Measurements from ENCODE around the gene UGT1A8. TPM values are rescaled to one million over a fixed set of nuclear protein-coding genes. Genes with fewer than 3 reads are reported as not detected.

UGT1A8 gene
- total RNA-seq, 1 experiment from 2014 or later: 0.17 TPM

GRCh38 chr2:233768076-233768475, 150.6 kb downstream of the UGT1A8 start:
- H3K4me2 ChIP-seq: no peak overlapping the region
- no TSS peak for BruUV-seq (replicated peaks)
- no peak overlapping the region for H3K4me3 ChIP-seq
- H2AFZ ChIP-seq: no peak overlapping the region
- H3K9me3 ChIP-seq (ENCODE audit: insufficient read depth, low read depth): no peaks in the 10 kb centered on the region
- no peaks in the 10 kb centered on the region for H3K27me3 ChIP-seq (ENCODE audit: insufficient read depth, low read depth)
- ChIA-PET CTCF (no interaction called here), POLR2A (ENCODE audit: unreplicated experiment) (no interaction called here)
- peaks cover 75% of the 10 kb centered on the region for H3K36me3 ChIP-seq (ENCODE audit: low read depth)
- peaks cover 77% of the 10 kb centered on the region for H3F3A ChIP-seq (ENCODE audit: insufficient read depth, low read depth)
- peaks cover 5% of the 10 kb centered on the region; the same call in 1 of the 2 replicates for H3K4me1 ChIP-seq (replicated peaks; ENCODE audit: insufficient read depth)
- H4K20me1 ChIP-seq (ENCODE audit: insufficient read depth): peaks cover 51% of the 10 kb centered on the region
- peaks cover 36% of the 10 kb centered on the region for H3K79me2 ChIP-seq (ENCODE audit: low read depth)
- H3K27ac ChIP-seq: no peak overlapping the region
- no peaks in the 10 kb centered on the region for H3K9me2 ChIP-seq (ENCODE audit: insufficient read depth)
- no peak for DNase-seq
- TF ChIP-seq EZH2 (IDR thresholded peaks at IDR 0.05; ENCODE audit: low read depth) (no peak), CTCF (conservative IDR thresholded peaks at IDR 0.05) (no peak)
- intact Hi-C loops (cut with micrococcal nuclease; ENCODE audit: unreplicated experiment): no loop called here

- CTCF ChIA-PET: no interaction called here
These were observed 151.8 kb downstream of the UGT1A8 start for GRCh38 chr2:233769260-233769659.

GRCh38 chr2:233772153-233772552, 154.7 kb downstream of the UGT1A8 start:
- Histone ChIP-seq H3K4me1 (replicated peaks; ENCODE audit: insufficient read depth) (no peaks in the 10 kb centered on the region), H3K9me2 (ENCODE audit: insufficient read depth) (no peaks in the 10 kb centered on the region), H3K9me3 (ENCODE audit: insufficient read depth, low read depth) (no peaks in the 10 kb centered on the region; the same call in 1 of the 2 replicates), H3K4me2 (no peak overlapping the region), H3K27ac (no peak overlapping the region), H3F3A (ENCODE audit: insufficient read depth, low read depth) (peaks cover 82% of the 10 kb centered on the region), H3K36me3 (ENCODE audit: low read depth) (peaks cover 51% of the 10 kb centered on the region), H3K79me2 (ENCODE audit: low read depth) (no peaks in the 10 kb centered on the region; the same call in 1 of the 2 replicates), H3K27me3 (ENCODE audit: insufficient read depth, low read depth) (no peaks in the 10 kb centered on the region), H4K20me1 (ENCODE audit: insufficient read depth) (peaks cover 16% of the 10 kb centered on the region; the same call in 1 of the 2 replicates), H3K4me3 (no peak overlapping the region), H2AFZ (no peak overlapping the region)
- TF ChIP-seq CTCF (conservative IDR thresholded peaks at IDR 0.05): no peak
- TF ChIP-seq EZH2 (IDR thresholded peaks at IDR 0.05; ENCODE audit: low read depth): no peak
- intact Hi-C loops (cut with micrococcal nuclease; ENCODE audit: unreplicated experiment): no loop called here
- DNase-seq: no peak
- CTCF ChIA-PET: no interaction called here
- POLR2A ChIA-PET (ENCODE audit: unreplicated experiment): no interaction called here
- BruUV-seq (replicated peaks): no TSS peak

More at GRCh38 chr2:233769260-233769659, 151.8 kb downstream of the UGT1A8 start:
- POLR2A ChIA-PET (ENCODE audit: unreplicated experiment): no interaction called here
- Histone ChIP-seq H3F3A (ENCODE audit: insufficient read depth, low read depth) (peaks cover 77% of the 10 kb centered on the region), H3K4me3 (no peak overlapping the region), H3K9me2 (ENCODE audit: insufficient read depth) (no peaks in the 10 kb centered on the region), H3K36me3 (ENCODE audit: low read depth) (peaks cover 68% of the 10 kb centered on the region), H3K4me2 (no peak overlapping the region), H3K79me2 (ENCODE audit: low read depth) (peaks cover 24% of the 10 kb centered on the region), H2AFZ (no peak overlapping the region), H3K9me3 (ENCODE audit: insufficient read depth, low read depth) (no peaks in the 10 kb centered on the region), H4K20me1 (ENCODE audit: insufficient read depth) (peaks cover 39% of the 10 kb centered on the region), H3K27me3 (ENCODE audit: insufficient read depth, low read depth) (no peaks in the 10 kb centered on the region), H3K27ac (no peak overlapping the region), H3K4me1 (replicated peaks; ENCODE audit: insufficient read depth) (no peaks in the 10 kb centered on the region)
- DNase-seq: no peak
- TF ChIP-seq EZH2 (IDR thresholded peaks at IDR 0.05; ENCODE audit: low read depth) (no peak), CTCF (conservative IDR thresholded peaks at IDR 0.05) (no peak)
- intact Hi-C loops (cut with micrococcal nuclease; ENCODE audit: unreplicated experiment): no loop called here
- BruUV-seq (replicated peaks): no TSS peak
